ENCODE data around the gene MAPK1. TPM values are rescaled to one million over a fixed set of nuclear protein-coding genes. Genes with fewer than 3 reads are reported as not detected.
A peak's percentile ranks its signal among the peaks of the same experiment; 100 is the strongest.
"Not testable (repeated sequence)": the region's sequence is repeated elsewhere in the genome, so short reads cannot be mapped to it uniquely, and the experiment has no call there.

The MAPK1 gene
- total RNA-seq, 1 donor from 2014 or later, result 92.9 TPM

DNA sequence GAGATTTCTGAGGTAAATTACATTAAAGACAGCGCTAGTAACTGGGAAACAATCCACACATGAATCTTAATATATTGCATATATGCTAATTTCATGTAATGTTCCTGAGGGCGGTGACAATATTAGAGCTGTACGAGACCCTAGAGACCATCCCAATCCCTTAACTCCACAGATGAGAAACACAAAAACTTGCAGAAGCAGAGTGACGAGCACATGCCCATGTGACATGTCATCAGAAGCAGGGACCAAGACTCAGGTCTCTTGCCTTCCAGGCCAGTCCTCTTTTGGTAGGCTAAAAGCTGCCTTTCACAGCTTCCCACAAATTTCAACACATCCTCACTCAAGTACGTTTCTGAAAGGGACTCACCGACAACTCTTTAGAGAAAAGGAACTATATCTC, 11.8 kb downstream of the MAPK1 start:
- Mint-ChIP-seq H3K4me1 (peaks cover 29% of the 10 kb centered on the region), H3K27me3 (ENCODE audit: low read depth) (no peaks in the 10 kb centered on the region), H3K27ac (no peak overlapping the region), H3K36me3 (peaks cover 9% of the 10 kb centered on the region), H3K9me3 (no peaks in the 10 kb centered on the region), H3K4me3 (no peak overlapping the region)
- no peak for TF ChIP-seq CTCF (IDR thresholded peaks at IDR 0.05; ENCODE audit: unreplicated experiment)
- no peak for DNase-seq (ENCODE audit: low spot score in 2 of 2, unreplicated experiment in 2 of 2)

GRCh38 chr22:21850660-21851059, 16.8 kb downstream of the MAPK1 start:
- H3K27me3 Mint-ChIP-seq (ENCODE audit: low read depth), result no peaks in the 10 kb centered on the region
- no peak overlapping the region for H3K4me3 Mint-ChIP-seq
- H3K9me3 Mint-ChIP-seq, result peaks cover 7% of the 10 kb centered on the region
- peaks cover 19% of the 10 kb centered on the region for H3K4me1 Mint-ChIP-seq
- peaks cover 24% of the 10 kb centered on the region for H3K36me3 Mint-ChIP-seq
- no peak for DNase-seq (ENCODE audit: low spot score in 2 of 2, unreplicated experiment in 2 of 2)
- peak overlapping the region; percentile 67 for H3K27ac Mint-ChIP-seq
- TF ChIP-seq CTCF (IDR thresholded peaks at IDR 0.05; ENCODE audit: unreplicated experiment), result no peak

DNA sequence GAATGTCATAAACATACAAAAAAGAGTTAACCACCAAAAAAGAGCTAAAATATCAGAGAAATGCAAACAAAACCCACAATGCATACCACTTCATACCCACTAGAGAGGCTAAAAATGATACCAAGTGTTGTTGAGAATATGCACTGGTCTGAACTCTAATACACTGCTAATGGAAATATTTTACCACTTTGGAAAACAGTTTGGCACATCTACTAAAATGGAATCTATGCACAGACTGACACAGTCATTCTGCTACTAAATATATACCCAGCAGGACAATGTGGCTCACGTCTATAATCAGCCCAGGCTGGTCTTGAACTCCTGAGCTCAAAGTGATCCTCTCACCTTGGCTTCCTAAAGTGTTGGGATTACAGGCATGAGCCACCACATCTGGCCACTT, 18.0 kb downstream of the MAPK1 start:
- Mint-ChIP-seq H3K27ac (no peak overlapping the region), H3K36me3 (peaks cover 26% of the 10 kb centered on the region), H3K4me1 (peaks cover 11% of the 10 kb centered on the region), H3K9me3 (peaks cover 7% of the 10 kb centered on the region), H3K4me3 (no peak overlapping the region), H3K27me3 (ENCODE audit: low read depth) (no peaks in the 10 kb centered on the region)
- no peak for TF ChIP-seq CTCF (IDR thresholded peaks at IDR 0.05; ENCODE audit: unreplicated experiment)
- DNase-seq (ENCODE audit: low spot score in 2 of 2, unreplicated experiment in 2 of 2), result no peak

- H3K9me3 Mint-ChIP-seq; H3K27ac Mint-ChIP-seq; H3K4me1 Mint-ChIP-seq; H3K4me3 Mint-ChIP-seq; H3K27me3 Mint-ChIP-seq (ENCODE audit: low read depth); DNase-seq (ENCODE audit: low spot score in 2 of 2, unreplicated experiment in 2 of 2): not testable (repeated sequence)
- peaks cover 21% of the 10 kb centered on the region for H3K36me3 Mint-ChIP-seq
Measured at GRCh38 chr22:21848057-21848456, 19.4 kb downstream of the MAPK1 start.

DNA sequence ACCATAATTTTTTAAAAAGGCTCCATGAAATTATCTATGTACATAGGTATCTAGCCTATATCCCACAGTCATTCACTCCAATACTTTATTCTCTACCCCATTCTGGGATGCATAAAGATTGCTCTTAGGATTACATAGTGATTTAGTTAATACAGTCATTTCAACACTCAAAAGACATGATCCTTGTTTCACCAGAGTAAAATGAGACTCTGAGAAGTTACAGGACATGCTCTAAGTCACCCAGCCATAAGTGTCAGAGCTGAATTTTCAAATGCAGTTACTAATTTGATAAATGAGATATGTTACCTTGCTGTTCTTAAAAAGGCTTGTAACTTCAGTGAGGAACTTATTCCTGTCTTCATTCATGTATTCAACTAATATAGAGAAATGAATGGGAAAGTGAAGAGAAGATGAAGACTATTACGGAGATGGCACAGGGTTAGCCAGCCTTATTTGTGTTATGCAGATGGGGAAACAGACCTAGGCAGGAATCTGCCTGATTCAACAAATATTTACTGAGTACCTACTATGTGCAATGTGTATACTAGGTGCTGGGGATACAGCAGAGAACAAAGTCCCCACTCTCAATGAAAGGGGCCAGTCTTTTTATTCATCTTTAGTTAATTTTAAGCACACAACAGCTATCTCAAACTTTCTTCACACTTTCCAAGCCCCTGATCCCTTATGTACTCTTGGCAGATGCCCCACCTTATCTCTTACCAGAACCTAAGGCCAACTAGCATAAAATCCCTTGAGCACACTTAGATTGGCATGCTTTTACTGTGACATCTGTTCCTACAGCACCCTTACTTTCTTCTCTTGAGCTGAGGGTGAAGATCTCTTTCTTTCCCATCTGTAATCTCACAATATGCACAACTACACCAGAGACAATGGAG, 21.6 kb downstream of the MAPK1 start:
- Mint-ChIP-seq H3K27ac (peak overlapping the region; percentile 43), H3K27me3 (ENCODE audit: low read depth) (no peaks in the 10 kb centered on the region), H3K4me1 (peaks cover 7% of the 10 kb centered on the region), H3K36me3 (peaks cover 18% of the 10 kb centered on the region), H3K4me3 (no peak overlapping the region), H3K9me3 (peaks cover 7% of the 10 kb centered on the region)
- no peak for DNase-seq (ENCODE audit: low spot score in 2 of 2, unreplicated experiment in 2 of 2)
- TF ChIP-seq CTCF (IDR thresholded peaks at IDR 0.05; ENCODE audit: unreplicated experiment), result no peak

- Mint-ChIP-seq H3K27ac (peak overlapping the region; percentile 54), H3K4me1 (peaks cover 8% of the 10 kb centered on the region), H3K27me3 (ENCODE audit: low read depth) (no peaks in the 10 kb centered on the region), H3K9me3 (peaks cover 4% of the 10 kb centered on the region), H3K36me3 (peaks cover 13% of the 10 kb centered on the region), H3K4me3 (no peak overlapping the region)
- no peak for TF ChIP-seq CTCF (IDR thresholded peaks at IDR 0.05; ENCODE audit: unreplicated experiment)
- DNase-seq (ENCODE audit: low spot score in 2 of 2, unreplicated experiment in 2 of 2), result no peak
Measured at GRCh38 chr22:21842946-21843345, 24.5 kb downstream of the MAPK1 start.

All from mesothelial cell of epicardium (in vitro differentiated cells).